ENCODE measurements around the gene SLC24A1. TPM values are rescaled to one million over a fixed set of nuclear protein-coding genes. Genes with fewer than 3 reads are reported as not detected.

The SLC24A1 gene
- total and polyA plus RNA-seq, 2 of the 4 experiments (the other 2 are of a cell fraction): 3.6 to 4.9 TPM

DNA sequence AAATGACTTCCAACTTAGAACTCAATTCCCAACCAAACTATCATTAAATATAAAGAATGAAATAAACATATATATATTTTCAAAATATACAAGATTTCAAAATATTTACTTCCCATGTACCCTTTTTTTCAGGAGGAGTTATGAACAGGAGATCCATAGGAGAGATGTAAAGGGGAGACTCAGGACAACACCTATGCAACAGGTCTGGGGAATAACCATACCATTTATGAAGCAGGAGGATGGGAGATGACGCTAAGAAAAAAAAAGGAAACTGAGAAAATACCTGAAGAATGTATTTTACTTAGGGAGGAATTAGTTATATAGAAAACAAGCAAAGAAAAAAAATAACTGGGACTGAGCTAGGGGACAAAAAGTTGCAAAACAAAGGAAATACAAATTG, 34.6 kb upstream of the SLC24A1 start:
- POLR2A ChIA-PET (ENCODE audit: unreplicated experiment): no interaction called here
- no peak overlapping the region for H3K18ac ChIP-seq (ENCODE audit: low read depth, low read length)
- no peaks in the 10 kb centered on the region for H3K9me3 ChIP-seq (ENCODE audit: control insufficient read depth, insufficient read depth, low read length)
- H2BK5ac ChIP-seq (ENCODE audit: low read depth, low read length, poor library complexity, severe bottlenecking): no peak overlapping the region
- H2BK15ac ChIP-seq (ENCODE audit: low read depth, low read length): no peak overlapping the region
- no peak overlapping the region for H3K14ac ChIP-seq (replicated peaks; ENCODE audit: low read depth, low read length)
- H2BK20ac ChIP-seq (ENCODE audit: low read depth, low read length): no peak overlapping the region
- H3K23ac ChIP-seq (ENCODE audit: low read depth, low read length): no peak overlapping the region
- no peak overlapping the region for H3K27ac ChIP-seq (ENCODE audit: insufficient read depth, low read length)
- H2AK5ac ChIP-seq (ENCODE audit: low read depth, low read length): no peak overlapping the region
- TF ChIP-seq, protein P1, sequence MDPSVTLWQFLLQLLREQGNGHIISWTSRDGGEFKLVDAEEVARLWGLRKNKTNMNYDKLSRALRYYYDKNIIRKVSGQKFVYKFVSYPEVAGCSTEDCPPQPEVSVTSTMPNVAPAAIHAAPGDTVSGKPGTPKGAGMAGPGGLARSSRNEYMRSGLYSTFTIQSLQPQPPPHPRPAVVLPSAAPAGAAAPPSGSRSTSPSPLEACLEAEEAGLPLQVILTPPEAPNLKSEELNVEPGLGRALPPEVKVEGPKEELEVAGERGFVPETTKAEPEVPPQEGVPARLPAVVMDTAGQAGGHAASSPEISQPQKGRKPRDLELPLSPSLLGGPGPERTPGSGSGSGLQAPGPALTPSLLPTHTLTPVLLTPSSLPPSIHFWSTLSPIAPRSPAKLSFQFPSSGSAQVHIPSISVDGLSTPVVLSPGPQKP (IDR thresholded peaks at IDR 0.05; ENCODE audit: borderline replicate concordance, low read depth, low read length): no peak
- TF ChIP-seq MXI1 (IDR thresholded peaks at IDR 0.05; ENCODE audit: borderline replicate concordance, low read depth, low read length) (no peak), RAD21 (IDR thresholded peaks at IDR 0.05; ENCODE audit: low read length) (no peak), RFX5 (IDR thresholded peaks at IDR 0.05; ENCODE audit: low read depth, low read length) (no peak), MAZ (IDR thresholded peaks at IDR 0.05; ENCODE audit: borderline replicate concordance, low read depth, low read length) (no peak), RCOR1 (IDR thresholded peaks at IDR 0.05; ENCODE audit: insufficient replicate concordance, low read length) (no peak), CEBPB (IDR thresholded peaks at IDR 0.05; ENCODE audit: low read depth, low read length) (no peak), CHD1 (IDR thresholded peaks at IDR 0.05; ENCODE audit: low read depth, low read length) (no peak), NFE2L2 (IDR thresholded peaks at IDR 0.05; ENCODE audit: low read depth, low read length) (no peak), POLR2A (IDR thresholded peaks at IDR 0.05; ENCODE audit: low read depth, low read length) (no peak), MAFK (IDR thresholded peaks at IDR 0.05; ENCODE audit: low read depth, low read length) (no peak), BHLHE40 (IDR thresholded peaks at IDR 0.05; ENCODE audit: low read depth, low read length) (no peak)
- TF ChIP-seq, protein P2, sequence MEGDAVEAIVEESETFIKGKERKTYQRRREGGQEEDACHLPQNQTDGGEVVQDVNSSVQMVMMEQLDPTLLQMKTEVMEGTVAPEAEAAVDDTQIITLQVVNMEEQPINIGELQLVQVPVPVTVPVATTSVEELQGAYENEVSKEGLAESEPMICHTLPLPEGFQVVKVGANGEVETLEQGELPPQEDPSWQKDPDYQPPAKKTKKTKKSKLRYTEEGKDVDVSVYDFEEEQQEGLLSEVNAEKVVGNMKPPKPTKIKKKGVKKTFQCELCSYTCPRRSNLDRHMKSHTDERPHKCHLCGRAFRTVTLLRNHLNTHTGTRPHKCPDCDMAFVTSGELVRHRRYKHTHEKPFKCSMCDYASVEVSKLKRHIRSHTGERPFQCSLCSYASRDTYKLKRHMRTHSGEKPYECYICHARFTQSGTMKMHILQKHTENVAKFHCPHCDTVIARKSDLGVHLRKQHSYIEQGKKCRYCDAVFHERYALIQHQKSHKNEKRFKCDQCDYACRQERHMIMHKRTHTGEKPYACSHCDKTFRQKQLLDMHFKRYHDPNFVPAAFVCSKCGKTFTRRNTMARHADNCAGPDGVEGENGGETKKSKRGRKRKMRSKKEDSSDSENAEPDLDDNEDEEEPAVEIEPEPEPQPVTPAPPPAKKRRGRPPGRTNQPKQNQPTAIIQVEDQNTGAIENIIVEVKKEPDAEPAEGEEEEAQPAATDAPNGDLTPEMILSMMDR (conservative IDR thresholded peaks at IDR 0.05; ENCODE audit: low read depth, low read length): no peak
- TF ChIP-seq, protein P3, sequence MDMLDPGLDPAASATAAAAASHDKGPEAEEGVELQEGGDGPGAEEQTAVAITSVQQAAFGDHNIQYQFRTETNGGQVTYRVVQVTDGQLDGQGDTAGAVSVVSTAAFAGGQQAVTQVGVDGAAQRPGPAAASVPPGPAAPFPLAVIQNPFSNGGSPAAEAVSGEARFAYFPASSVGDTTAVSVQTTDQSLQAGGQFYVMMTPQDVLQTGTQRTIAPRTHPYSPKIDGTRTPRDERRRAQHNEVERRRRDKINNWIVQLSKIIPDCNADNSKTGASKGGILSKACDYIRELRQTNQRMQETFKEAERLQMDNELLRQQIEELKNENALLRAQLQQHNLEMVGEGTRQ (IDR thresholded peaks at IDR 0.05; ENCODE audit: low read depth, low read length): no peak
- dilution Hi-C loops (cut with HindIII; ENCODE audit: low sequenced_read_pairs, unreplicated experiment) (no loop called here), in situ Hi-C loops (cut with MboI; ENCODE audit: low sequenced_read_pairs) (no loop called here), intact Hi-C loops (cut with micrococcal nuclease) (no loop called here)
- H3K79me1 ChIP-seq (ENCODE audit: low read depth in 1 of 2, low read length in 2 of 2): no peaks in the 10 kb centered on the region; a peak in 1 of 4 replicates
- no peaks in the 10 kb centered on the region for H3K27me3 ChIP-seq (ENCODE audit: control insufficient read depth, insufficient read depth, low read length)
- H2AFZ ChIP-seq (replicated peaks; ENCODE audit: low read length, poor library complexity): no peak overlapping the region
- DNase-seq (no peak), ATAC-seq (ENCODE audit: low read depth) (no peak)
- H3K9me1 ChIP-seq (ENCODE audit: insufficient read depth, low read length): no peaks in the 10 kb centered on the region
- H3K36me3 ChIP-seq (ENCODE audit: control insufficient read depth, insufficient read depth, low read length): peaks cover 30% of the 10 kb centered on the region
- H2BK120ac ChIP-seq (ENCODE audit: low read depth, low read length): no peak overlapping the region
- H3K4me3 ChIP-seq (ENCODE audit: insufficient read depth, low read depth, low read length): no peak overlapping the region
- no peak overlapping the region for H3K56ac ChIP-seq (ENCODE audit: extremely low read depth, insufficient read depth, low read length)
- H2AK9ac ChIP-seq (replicated peaks; ENCODE audit: low read depth, low read length, poor library complexity): no peak overlapping the region
- CTCF ChIA-PET: interaction anchor here (0.7 kb wide), 1 partner anchor 50 kb away, joined by 3 read pairs; no protein-coding TSS in a partner anchor
- WGBS, 2 experiments (ENCODE audit: extremely low coverage in 2 of 2, insufficient read length in 1 of 2): no CpG with 5 or more reads among the region's 1 CpG
- H4K20me1 ChIP-seq (ENCODE audit: insufficient read depth, low read length): no peaks in the 10 kb centered on the region
- H3K4me1 ChIP-seq (ENCODE audit: control insufficient read depth, insufficient read depth, low read length): peaks cover 2% of the 10 kb centered on the region; the same call in 1 of the 2 replicates
- H3K4ac ChIP-seq (ENCODE audit: low read depth, low read length): no peak overlapping the region
- no peak overlapping the region for H4K5ac ChIP-seq (ENCODE audit: low read depth, low read length)
- no TSS peak for BruUV-seq (replicated peaks)
- no peak overlapping the region for H3K9ac ChIP-seq (ENCODE audit: low read depth, low read length)
- no peak overlapping the region for H4K91ac ChIP-seq (ENCODE audit: insufficient read depth, low read depth, low read length)
- H4K8ac ChIP-seq (ENCODE audit: low read depth in 2 of 2, low read length in 2 of 2): no peak overlapping the region
- no peak overlapping the region for H3K4me2 ChIP-seq (ENCODE audit: low read depth, low read length)
